MCF 10A (cell line): Measurements from ENCODE around the gene ELL. TPM values are rescaled to one million over a fixed set of nuclear protein-coding genes. Genes with fewer than 3 reads are reported as not detected.

Experiments
- BruUV-seq: library from RNA; stranded (reverse); fragments of 400-500 nt; replicated peaks from 2 replicates; lab custom pipeline; 2021; lab: Mats Ljungman, UMichigan
- CTCF ChIA-PET: fragments of 300-600 bp; sonication (Branson Sonifier 250); formaldehyde crosslinking; extraction: SDS; loops from one replicate; lab custom pipeline; 2021; ENCODE audit warnings: antibody characterized with exemption, inconsistent platforms; lab: Yijun Ruan, JAX
- POLR2A ChIA-PET: fragments of 300-600, 350-650 bp; sonication (Branson Sonifier 250); formaldehyde crosslinking; extraction: SDS; loops from one replicate; lab custom pipeline; 2020; ENCODE audit warnings: antibody characterized with exemption, inconsistent platforms; lab: Yijun Ruan, JAX
- DNase-seq: peaks from one replicate; pipeline ENCODE4 v3.0.0-alpha.2; 2018; ENCODE audit not compliant: unreplicated experiment
- H3K27ac Mint-ChIP-seq: one replicate; pipeline ENCODE4 v1.8.0; 2022; ENCODE audit warnings: mild to moderate bottlenecking, low read depth, mixed read lengths; ENCODE audit not compliant: unreplicated experiment
- H3K27me3 Mint-ChIP-seq: one replicate; pipeline ENCODE4 v1.8.0; 2022; ENCODE audit warnings: mixed read lengths; ENCODE audit not compliant: insufficient read depth, unreplicated experiment
- H3K36me3 Mint-ChIP-seq: one replicate; pipeline ENCODE4 v1.8.0; 2022; ENCODE audit warnings: mild to moderate bottlenecking, moderate library complexity, mixed read lengths; ENCODE audit not compliant: insufficient read depth, unreplicated experiment
- H3K4me1 Mint-ChIP-seq: one replicate; pipeline ENCODE4 v1.8.0; 2022; ENCODE audit warnings: mixed read lengths; ENCODE audit not compliant: insufficient read depth, unreplicated experiment
- H3K4me3 Mint-ChIP-seq: one replicate; pipeline ENCODE4 v1.8.0; 2022; ENCODE audit warnings: mild to moderate bottlenecking, moderate library complexity, mixed read lengths; ENCODE audit not compliant: unreplicated experiment
- H3K9me3 Mint-ChIP-seq: one replicate; pipeline ENCODE4 v1.8.0; 2022; ENCODE audit warnings: mixed read lengths; ENCODE audit not compliant: unreplicated experiment
- intact Hi-C: fragments of 100-400 bp; cut with micrococcal nuclease; formaldehyde crosslinking; loops from 2 replicates; pipeline ENCODE4 v1.14.1; 2022
- total RNA-seq: library from RNA; stranded (reverse); gene quantifications from 2 replicates; pipeline ENCODE4 v1.2.3, GENCODE V29; 2022
- TF ChIP-seq, protein P1 (sequence below): fragments of 200-600 bp; IDR thresholded peaks from one replicate; pipeline ENCODE4 v1.8.0; 2022; ENCODE audit warnings: antibody characterized with exemption, mild to moderate bottlenecking; ENCODE audit not compliant: unreplicated experiment

The ELL gene
- total RNA-seq, 1 experiment from 2014 or later = 22.4 TPM

DNA sequence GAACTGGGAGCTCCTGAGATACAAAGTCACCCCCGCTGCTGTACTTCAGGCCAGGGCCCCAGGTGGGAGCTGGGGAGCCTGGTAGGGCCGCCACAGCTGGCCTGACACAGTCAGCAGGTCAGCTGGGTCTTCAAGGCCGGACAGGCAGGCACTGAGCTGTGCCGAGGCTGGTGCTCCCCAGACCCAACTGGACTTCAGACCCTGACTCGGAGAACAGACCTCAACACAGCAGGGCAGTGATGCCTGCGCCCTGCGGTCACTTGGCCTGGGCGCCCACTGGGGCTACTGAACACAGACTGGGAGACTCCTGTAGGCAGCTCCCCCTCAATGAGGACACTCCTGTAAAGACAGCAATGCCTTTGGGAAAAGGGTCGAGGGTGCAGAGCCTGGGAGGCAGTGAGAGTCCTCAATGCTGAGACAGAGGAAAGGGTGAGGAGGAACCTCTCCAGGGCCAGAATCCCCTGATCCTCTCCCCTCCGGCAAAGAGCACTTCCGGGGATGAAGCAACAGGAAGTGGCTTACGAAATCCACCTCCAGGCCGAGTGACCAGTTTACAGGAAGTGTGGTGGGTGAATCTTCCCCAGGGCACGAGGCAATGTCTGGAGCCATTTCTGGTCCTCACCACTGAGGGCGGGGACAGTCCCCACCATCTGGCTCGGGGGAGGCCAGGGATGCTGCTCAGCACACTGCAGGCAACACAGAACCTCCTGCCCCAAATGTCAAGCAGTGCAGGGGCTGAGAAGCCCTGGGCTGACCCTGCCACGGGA lies 43.1 kb downstream of the ELL start:
- CTCF ChIA-PET = interaction anchor here (0.6 to 1.4 kb wide), 7 partner anchors 9 to 1351 kb away, joined by 3 to 6 read pairs (median 3); no protein-coding TSS in a partner anchor
- DNase-seq = peak; percentile 94

DNA sequence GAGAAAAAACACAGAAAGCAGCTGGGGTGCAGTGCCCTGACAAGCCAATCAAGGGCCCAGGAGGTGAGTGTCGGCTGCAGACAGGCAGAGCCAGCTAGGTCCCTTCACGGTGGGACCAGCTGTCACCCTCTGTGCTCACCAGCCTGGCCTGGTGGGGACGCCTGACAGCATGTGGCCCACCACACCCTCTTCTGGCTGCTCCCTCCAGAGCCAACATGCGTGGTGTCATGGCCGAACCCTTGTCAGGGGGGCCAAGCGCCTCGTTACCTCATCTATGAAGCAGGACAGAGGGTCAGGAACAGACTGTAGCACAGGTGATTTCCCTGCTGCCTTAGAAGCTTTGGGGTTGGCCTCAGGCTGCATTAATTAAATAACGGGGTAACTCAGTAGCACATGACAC lies 43.9 kb downstream of the ELL start:
- no peak overlapping the region for H3K4me3 Mint-ChIP-seq
- no peak for DNase-seq
- H3K36me3 Mint-ChIP-seq = peaks cover 6% of the 10 kb centered on the region
- H3K4me1 Mint-ChIP-seq = peaks cover 31% of the 10 kb centered on the region
- ChIA-PET POLR2A (interaction anchor here (0.5 kb wide), 1 partner anchor 758 kb away, joined by 3 read pairs; no protein-coding TSS in a partner anchor), CTCF (interaction anchor here (0.6 to 1.4 kb wide), 4 partner anchors 8 to 293 kb away, joined by 3 to 6 read pairs (median 4); no protein-coding TSS in a partner anchor)
- H3K27ac Mint-ChIP-seq = peak overlapping the region; percentile 35
- BruUV-seq = no TSS peak
- no peaks in the 10 kb centered on the region for H3K27me3 Mint-ChIP-seq
- intact Hi-C loops = loop anchor here (10.0 kb wide), 1 partner anchor 197 kb away; no protein-coding TSS in a partner anchor
- no peaks in the 10 kb centered on the region for H3K9me3 Mint-ChIP-seq
- TF ChIP-seq, protein P1, sequence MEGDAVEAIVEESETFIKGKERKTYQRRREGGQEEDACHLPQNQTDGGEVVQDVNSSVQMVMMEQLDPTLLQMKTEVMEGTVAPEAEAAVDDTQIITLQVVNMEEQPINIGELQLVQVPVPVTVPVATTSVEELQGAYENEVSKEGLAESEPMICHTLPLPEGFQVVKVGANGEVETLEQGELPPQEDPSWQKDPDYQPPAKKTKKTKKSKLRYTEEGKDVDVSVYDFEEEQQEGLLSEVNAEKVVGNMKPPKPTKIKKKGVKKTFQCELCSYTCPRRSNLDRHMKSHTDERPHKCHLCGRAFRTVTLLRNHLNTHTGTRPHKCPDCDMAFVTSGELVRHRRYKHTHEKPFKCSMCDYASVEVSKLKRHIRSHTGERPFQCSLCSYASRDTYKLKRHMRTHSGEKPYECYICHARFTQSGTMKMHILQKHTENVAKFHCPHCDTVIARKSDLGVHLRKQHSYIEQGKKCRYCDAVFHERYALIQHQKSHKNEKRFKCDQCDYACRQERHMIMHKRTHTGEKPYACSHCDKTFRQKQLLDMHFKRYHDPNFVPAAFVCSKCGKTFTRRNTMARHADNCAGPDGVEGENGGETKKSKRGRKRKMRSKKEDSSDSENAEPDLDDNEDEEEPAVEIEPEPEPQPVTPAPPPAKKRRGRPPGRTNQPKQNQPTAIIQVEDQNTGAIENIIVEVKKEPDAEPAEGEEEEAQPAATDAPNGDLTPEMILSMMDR = no peak

More for the DNA sequence above, 43.1 kb downstream of the ELL start:
- Mint-ChIP-seq H3K27me3 (no peaks in the 10 kb centered on the region), H3K4me3 (peak overlapping the region; percentile 50), H3K27ac (peak overlapping the region; percentile 84), H3K9me3 (no peaks in the 10 kb centered on the region), H3K36me3 (peaks cover 1% of the 10 kb centered on the region), H3K4me1 (peaks cover 35% of the 10 kb centered on the region)
- POLR2A ChIA-PET = no interaction called here
- intact Hi-C loops = loop anchor here (10.0 kb wide), 1 partner anchor 196 kb away; no protein-coding TSS in a partner anchor
- BruUV-seq = TSS peak; percentile 25
- TF ChIP-seq, protein P1 = no peak

DNA sequence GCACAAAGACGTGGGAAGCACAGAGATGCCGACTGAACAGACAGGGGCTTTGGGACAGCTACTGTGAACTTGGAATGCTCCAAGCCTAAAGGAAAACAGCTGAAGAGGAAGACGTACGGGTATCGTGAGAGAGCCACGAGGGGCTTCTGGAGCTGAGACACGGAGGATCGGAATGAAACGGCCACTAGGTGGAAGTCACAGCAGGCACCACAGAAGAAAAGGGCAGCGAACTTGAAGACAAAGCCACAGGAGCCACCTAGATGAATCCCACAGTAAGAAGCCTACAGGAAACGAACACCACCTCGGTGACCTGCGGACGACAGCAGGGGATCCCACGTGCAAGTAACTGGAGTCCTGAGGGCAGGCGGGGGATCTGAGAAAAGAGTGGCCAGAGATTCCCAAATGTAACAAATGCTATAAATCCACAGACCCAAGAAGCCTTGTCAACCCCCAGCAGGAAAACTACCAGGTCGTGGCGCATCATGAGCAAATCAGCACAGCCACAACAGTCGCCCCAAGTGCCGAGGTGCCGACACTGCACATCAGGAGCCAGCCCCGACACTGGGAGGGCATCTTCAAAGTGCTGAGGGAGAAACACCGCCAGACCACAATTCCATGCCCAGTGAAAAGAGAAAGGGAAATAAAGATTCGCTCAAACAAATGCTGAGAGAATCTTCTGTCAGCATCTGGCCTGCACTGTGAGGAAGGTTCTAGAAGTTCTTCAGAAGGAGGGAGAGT lies 44.7 kb downstream of the ELL start:
- TF ChIP-seq, protein P1 = no peak
- DNase-seq = no peak
- H3K4me3 Mint-ChIP-seq = no peak overlapping the region
- H3K27ac Mint-ChIP-seq = peak overlapping the region; percentile 35
- H3K36me3 Mint-ChIP-seq = peaks cover 6% of the 10 kb centered on the region
- no TSS peak for BruUV-seq
- intact Hi-C loops = loop anchor here (10.0 kb wide), 1 partner anchor 198 kb away; no protein-coding TSS in a partner anchor
- ChIA-PET POLR2A (no interaction called here), CTCF (interaction anchor here (1.0 kb wide), 1 partner anchor 43 kb away, joined by 4 read pairs; no protein-coding TSS in a partner anchor)
- H3K4me1 Mint-ChIP-seq = peaks cover 34% of the 10 kb centered on the region
- H3K9me3 Mint-ChIP-seq = no peaks in the 10 kb centered on the region
- no peaks in the 10 kb centered on the region for H3K27me3 Mint-ChIP-seq
